Suppressor macrophage treated with lipopolysaccharide for 1 hour (primary cell): ENCODE measurements around the gene SLC35E3.

ENCODE experiments used
- DNase-seq, 3 donors: peaks; one replicate each; pipeline ENCODE4 v3.0.0-alpha.2; 2020 to 2022

SLC35E3 gene

GRCh38 chr12:68745904-68746571 lies at the start of gene SLC35E3:
TSS of gene SLC35E3 (plus strand) at chr12:68746176. CDS start at chr12:68746378, 202 bp downstream.
- peak; percentile 92 to 97 (median 96) for DNase-seq

- DNase-seq: no peak
Measured at GRCh38 chr12:68699486-68699885, 46.5 kb upstream of the SLC35E3 start.

GRCh38 chr12:68727776-68728175 lies 18.2 kb upstream of the SLC35E3 start:
- no peak for DNase-seq

- DNase-seq: no peak
Measured at GRCh38 chr12:68733661-68734071, 12.3 kb upstream of the SLC35E3 start.

- no peak for DNase-seq
Measured at GRCh38 chr12:68739891-68740290, 6.1 kb upstream of the SLC35E3 start.

GRCh38 chr12:68743356-68743755 lies 2.6 kb upstream of the SLC35E3 start:
- peak; percentile 7 to 59 (median 53) for DNase-seq

GRCh38 chr12:68745376-68745903 lies 536 bp upstream of the SLC35E3 start:
- no peak for DNase-seq

- DNase-seq: peak; percentile 89 to 90 (median 90)
Measured at GRCh38 chr12:68746572-68747180, 700 bp downstream of the SLC35E3 start.

GRCh38 chr12:68749443-68749842 lies 3.5 kb downstream of the SLC35E3 start:
- peak; percentile 17 to 22 (median 20) for DNase-seq

- no peak for DNase-seq
Measured at GRCh38 chr12:68749861-68750260, 3.9 kb downstream of the SLC35E3 start.

GRCh38 chr12:68750506-68750905 lies 4.5 kb downstream of the SLC35E3 start:
- no peak for DNase-seq

- DNase-seq: no peak
Measured at GRCh38 chr12:68755536-68756243, 9.7 kb downstream of the SLC35E3 start.

GRCh38 chr12:68759852-68760251 lies 13.9 kb downstream of the SLC35E3 start:
- no peak for DNase-seq

GRCh38 chr12:68760806-68761441 lies 14.9 kb downstream of the SLC35E3 start:
- DNase-seq: no peak

GRCh38 chr12:68761442-68761812 lies 15.5 kb downstream of the SLC35E3 start:
- DNase-seq: no peak

GRCh38 chr12:68761901-68762630 lies 16.1 kb downstream of the SLC35E3 start:
- no peak for DNase-seq

GRCh38 chr12:68762691-68763090 lies 16.7 kb downstream of the SLC35E3 start:
- no peak for DNase-seq

GRCh38 chr12:68765696-68766095 lies 19.7 kb downstream of the SLC35E3 start:
- DNase-seq: no peak

- DNase-seq: no peak
Measured at GRCh38 chr12:68766646-68767045, 20.7 kb downstream of the SLC35E3 start.

GRCh38 chr12:68767191-68767590 lies 21.2 kb downstream of the SLC35E3 start:
- DNase-seq: no peak

GRCh38 chr12:68768431-68768939 lies 22.5 kb downstream of the SLC35E3 start:
- DNase-seq: no peak

GRCh38 chr12:68769941-68770340 lies 24.0 kb downstream of the SLC35E3 start:
- DNase-seq: no peak
